ENCODE results near the gene CWC22.

Gene CWC22

DNA sequence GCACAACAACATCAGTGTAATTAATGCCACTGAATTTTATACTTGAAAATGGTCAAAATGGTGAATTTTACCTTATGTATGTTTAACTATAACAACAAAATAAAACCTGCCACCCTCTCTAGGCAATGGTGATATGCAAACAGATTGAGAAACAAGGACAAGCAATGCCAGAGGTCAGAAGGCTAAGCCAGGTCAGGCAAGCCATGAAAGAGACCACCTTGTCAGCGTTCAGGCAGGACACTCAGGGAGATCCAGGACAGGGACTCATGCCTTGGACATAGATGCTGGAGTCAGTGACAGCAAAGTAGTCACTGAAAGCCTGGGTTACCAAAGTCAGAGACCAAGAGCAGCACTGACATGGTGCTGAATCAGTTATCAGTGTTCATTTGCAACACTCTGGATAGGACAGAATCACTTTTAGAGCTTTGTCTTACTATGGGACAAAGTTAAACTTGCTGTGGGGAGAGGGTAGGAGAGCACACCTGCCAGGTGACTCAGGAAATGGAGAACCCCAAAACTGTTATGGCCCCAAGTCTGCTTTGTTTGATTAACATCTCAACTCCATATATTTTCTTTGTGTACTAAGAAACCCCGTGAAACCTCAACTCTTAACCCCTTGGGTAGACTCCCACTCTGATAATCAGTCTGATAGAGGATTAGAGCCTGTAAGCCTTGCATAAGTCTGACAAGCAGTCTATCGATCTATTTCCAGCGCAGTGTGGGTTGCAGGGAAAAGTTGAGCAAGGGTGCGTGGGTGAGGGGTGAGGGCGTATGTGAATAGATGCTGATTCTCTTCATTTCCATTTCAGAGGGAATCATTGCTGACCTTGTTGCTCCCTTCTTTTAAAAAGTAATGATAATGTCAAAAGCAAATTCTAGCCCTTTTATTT, 97.0 kb downstream of the CWC22 start:
- H3K4me3 ChIP-seq (ENCODE audit: low read depth, low read length), result no peak overlapping the region
- TF ChIP-seq, protein P1, sequence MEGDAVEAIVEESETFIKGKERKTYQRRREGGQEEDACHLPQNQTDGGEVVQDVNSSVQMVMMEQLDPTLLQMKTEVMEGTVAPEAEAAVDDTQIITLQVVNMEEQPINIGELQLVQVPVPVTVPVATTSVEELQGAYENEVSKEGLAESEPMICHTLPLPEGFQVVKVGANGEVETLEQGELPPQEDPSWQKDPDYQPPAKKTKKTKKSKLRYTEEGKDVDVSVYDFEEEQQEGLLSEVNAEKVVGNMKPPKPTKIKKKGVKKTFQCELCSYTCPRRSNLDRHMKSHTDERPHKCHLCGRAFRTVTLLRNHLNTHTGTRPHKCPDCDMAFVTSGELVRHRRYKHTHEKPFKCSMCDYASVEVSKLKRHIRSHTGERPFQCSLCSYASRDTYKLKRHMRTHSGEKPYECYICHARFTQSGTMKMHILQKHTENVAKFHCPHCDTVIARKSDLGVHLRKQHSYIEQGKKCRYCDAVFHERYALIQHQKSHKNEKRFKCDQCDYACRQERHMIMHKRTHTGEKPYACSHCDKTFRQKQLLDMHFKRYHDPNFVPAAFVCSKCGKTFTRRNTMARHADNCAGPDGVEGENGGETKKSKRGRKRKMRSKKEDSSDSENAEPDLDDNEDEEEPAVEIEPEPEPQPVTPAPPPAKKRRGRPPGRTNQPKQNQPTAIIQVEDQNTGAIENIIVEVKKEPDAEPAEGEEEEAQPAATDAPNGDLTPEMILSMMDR (IDR thresholded peaks at IDR 0.05; ENCODE audit: insufficient read depth, low read depth, low read length, missing control alignments), result no peak
- no peak for DNase-seq (ENCODE audit: low read depth)

DNA sequence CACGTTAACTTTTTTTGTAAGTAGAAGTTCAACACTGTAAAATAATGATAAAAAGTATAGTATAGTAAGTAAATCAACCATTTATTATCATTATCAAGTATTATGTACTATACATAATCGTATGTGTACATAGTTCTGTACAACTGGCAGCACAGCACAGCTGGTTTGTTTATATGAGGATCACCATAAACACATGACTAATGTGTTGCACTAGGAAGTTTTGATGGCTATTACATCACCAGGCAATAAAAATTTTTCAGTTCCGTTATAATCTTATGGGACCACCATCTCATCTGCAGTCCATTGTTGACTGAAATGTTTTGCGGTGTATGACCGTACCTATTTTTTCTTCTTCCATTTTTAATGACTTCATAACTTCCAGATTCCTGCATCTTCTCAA, 106.4 kb downstream of the CWC22 start:
- DNase-seq (ENCODE audit: low read depth), result no peak
- H3K4me3 ChIP-seq (ENCODE audit: low read depth, low read length), result no peak overlapping the region
- TF ChIP-seq, protein P1 (IDR thresholded peaks at IDR 0.05; ENCODE audit: insufficient read depth, low read depth, low read length, missing control alignments), result no peak

DNA sequence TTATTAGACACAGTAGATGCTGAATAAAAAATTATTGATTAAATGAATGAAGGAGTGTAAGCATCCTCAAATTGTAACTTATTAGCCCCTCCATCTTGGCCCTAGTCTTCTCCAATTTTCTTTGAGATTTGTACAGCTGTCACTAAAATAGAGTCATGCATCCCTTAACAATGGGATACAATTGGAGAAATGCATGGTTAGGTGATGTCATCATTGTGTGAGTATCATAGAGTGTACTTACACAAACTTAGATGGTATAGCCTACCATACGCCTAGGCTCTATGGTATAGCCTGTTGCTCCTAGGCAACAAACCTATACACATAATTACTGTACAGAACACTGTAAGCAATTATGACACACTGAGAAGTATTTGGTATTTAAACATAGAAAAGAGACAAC, 107.4 kb downstream of the CWC22 start:
- no peak overlapping the region for H3K4me3 ChIP-seq (ENCODE audit: low read depth, low read length)
- TF ChIP-seq, protein P1 (IDR thresholded peaks at IDR 0.05; ENCODE audit: insufficient read depth, low read depth, low read length, missing control alignments), result no peak
- no peak for DNase-seq (ENCODE audit: low read depth)

DNA sequence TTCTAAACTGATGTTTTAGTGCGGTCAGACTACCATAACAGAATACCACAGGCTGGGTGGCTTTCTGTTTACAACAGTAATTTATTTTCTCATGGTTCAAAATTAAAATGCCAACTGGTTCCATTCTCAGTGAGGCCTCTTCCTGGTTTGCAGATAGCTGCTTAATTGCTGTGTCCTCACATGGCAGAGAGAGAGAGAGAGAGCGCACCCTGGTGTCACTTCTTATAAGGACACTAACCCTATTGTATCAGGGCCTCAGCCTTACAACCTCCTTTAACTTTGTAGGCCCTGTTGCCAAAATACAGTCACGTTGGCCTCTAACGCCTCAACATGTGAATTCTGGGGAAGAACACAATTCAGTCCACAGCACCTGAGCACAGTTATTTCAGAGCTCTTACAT, 108.2 kb downstream of the CWC22 start:
- TF ChIP-seq, protein P1 (IDR thresholded peaks at IDR 0.05; ENCODE audit: insufficient read depth, low read depth, low read length, missing control alignments), result peak; percentile 39
- peak; percentile 65 for DNase-seq (ENCODE audit: low read depth)

More for the DNA sequence above, 108.2 kb downstream of the CWC22 start:
- no peak overlapping the region for H3K4me3 ChIP-seq (ENCODE audit: low read depth, low read length)
